Kidney (tissue), 22 donors: ENCODE data around the gene ATAD5. TPM values are rescaled to one million over a fixed set of nuclear protein-coding genes. Genes with fewer than 3 reads are reported as not detected.

Experiments
- DNase-seq, 5 donors: peaks; one replicate each; pipeline ENCODE4 v3.0.0-alpha.2; 2013 to 2020
- FAIRE-seq: peaks from 2 replicates; lab custom pipeline; 2012; peaks lifted over from hg19 to GRCh38; lab: Jason Lieb, UNC
- H3K27ac ChIP-seq, 2 donors: one replicate each; pipeline ENCODE4 v1.7.0; 2013; ENCODE audit warnings: low read depth in 2 of 2, low read length in 2 of 2, inconsistent platforms in 1 of 2
- H3K27me3 ChIP-seq: one replicate; pipeline ENCODE4 v1.7.1; 2013; ENCODE audit warnings: low read length, inconsistent platforms; ENCODE audit not compliant: control insufficient read depth, insufficient read depth
- H3K36me3 ChIP-seq, 3 donors: one replicate each; pipeline versions ENCODE4 v1.7.0 to v1.7.1; 2013; ENCODE audit warnings: low read length in 3 of 3, control low read depth in 1 of 3, inconsistent platforms in 1 of 3; ENCODE audit not compliant: insufficient read depth in 3 of 3, control insufficient read depth in 2 of 3
- H3K4me1 ChIP-seq, 3 donors: one replicate each; pipeline versions ENCODE4 v1.7.0 to v1.7.1; 2013; ENCODE audit warnings: low read length in 3 of 3, inconsistent platforms in 1 of 3, low read depth in 1 of 3; ENCODE audit not compliant: control insufficient read depth in 2 of 3, insufficient read depth in 2 of 3
- H3K4me3 ChIP-seq, 3 donors: one replicate each; pipeline versions ENCODE4 v1.7.0 to v1.8.1; 2013; ENCODE audit warnings: low read length in 3 of 3, control low read depth in 1 of 3, inconsistent platforms in 1 of 3
- H3K9ac ChIP-seq, 3 donors: one replicate each; pipeline versions ENCODE4 v1.7.0 to v1.7.1; 2013; ENCODE audit warnings: low read length in 3 of 3, control low read depth in 1 of 3, inconsistent platforms in 1 of 3
- H3K9me3 ChIP-seq, 3 donors: one replicate each; pipeline versions ENCODE4 v1.7.0 to v1.7.1; 2013; ENCODE audit warnings: low read length in 3 of 3, control low read depth in 1 of 3, inconsistent platforms in 1 of 3; ENCODE audit not compliant: control insufficient read depth in 2 of 3, insufficient read depth in 1 of 3
- CTCF ChIP-seq: IDR thresholded peaks from 3 replicates; pipeline ENCODE4 v1.5.1; 2012; ENCODE audit warnings: mild to moderate bottlenecking, moderate library complexity, borderline replicate concordance; ENCODE audit not compliant: insufficient read depth; ENCODE audit errors: extremely low read depth
- intact Hi-C: fragments of 100-400 bp; cut with DNase I; formaldehyde crosslinking; loops from one replicate; pipeline ENCODE4 v1.11.1; 2022
- long read RNA-seq, 10 donors: library from polyadenylated mRNA in 1 of 10; unstranded in 1 of 10; transcript quantifications; one replicate each; pipeline ENCODE4 v2.0.0 and lab custom pipeline, GENCODE V29; 2021 to 2026
- polyA plus RNA-seq: library from polyadenylated mRNA; stranded (reverse); fragments of 350-450 nt; fragmentation: Illumina TruSeq; extraction: RNeasy Lipid Tissue Mini Kit (QIAGEN cat#74804); gene quantifications from one replicate; pipeline ENCODE4 v1.2.3, GENCODE V29; 2014; ENCODE audit warnings: low read depth, low replicate concordance; ENCODE audit not compliant: insufficient read depth
- total RNA-seq: library from RNA; stranded (reverse); fragmentation: NEBNext Ultra II Directional; extraction: Animal tissue kit (Norgen Biotek cat#: 25700); gene quantifications from one replicate; pipeline ENCODE4 v1.2.1, GENCODE V29; 2021
- donor health status: control.
- donor health status: control.
- donor health status: control.
- donor health status: control.
- donor health status: control.
- donor health status: DM: yes; HTN: yes; CAD: no.
- donor health status: Normal renal cell carcinoma (clear cell type).

ATAD5 gene
- total RNA-seq = 1.7 TPM
- polyA plus RNA-seq = 0.19 TPM
- long read RNA-seq, donor 1 = 0 reads
- long read RNA-seq, donor 2, partial matches to known transcripts = 5 of 11 reads
- long read RNA-seq, donor 2, other reads (novel, unspliced or antisense) = 6 of 11 reads
- long read RNA-seq, donor 3, partial matches to known transcripts = 5 of 11 reads
- long read RNA-seq, donor 3, other reads (novel, unspliced or antisense) = 6 of 11 reads
- long read RNA-seq, donor 4 = 0 reads
- long read RNA-seq, donor 5 = 0 reads
- long read RNA-seq, donor 6, partial matches to known transcripts = 0 of 12 reads
- long read RNA-seq, donor 6, other reads (novel, unspliced or antisense) = 12 of 12 reads
- long read RNA-seq, donor 7, partial matches to known transcripts = 2 of 3 reads
- long read RNA-seq, donor 7, other reads (novel, unspliced or antisense) = 1 of 3 reads
- long read RNA-seq, donor 8, partial matches to known transcripts = 0 of 6 reads
- long read RNA-seq, donor 8, other reads (novel, unspliced or antisense) = 6 of 6 reads
- long read RNA-seq, donor 9 = 0 reads
- long read RNA-seq, donor 10, partial matches to known transcripts = 6 of 16 reads
- long read RNA-seq, donor 10, other reads (novel, unspliced or antisense) = 10 of 16 reads

GRCh38 chr17:30831663-30832437 lies at the start of gene ATAD5:
TSS of gene ATAD5 (plus strand) at chr17:30831966. CDS start at chr17:30832348, 382 bp downstream.
- TF ChIP-seq CTCF = no peak
- H3K36me3 ChIP-seq = no peaks in the 10 kb centered on the region
- peaks cover 3 to 8% (median 4%) of the 10 kb centered on the region in 3 donors for H3K4me1 ChIP-seq
- H3K27me3 ChIP-seq = no peaks in the 10 kb centered on the region
- peak within 1 kb of the TSS; percentile 64 to 94 (median 87) for H3K4me3 ChIP-seq
- FAIRE-seq (no peak), DNase-seq (peak; percentile 92 to 97 (median 95))
- H3K27ac ChIP-seq = no peak within 1 kb of the TSS
- intact Hi-C loops = no loop called here
- H3K9ac ChIP-seq = peak within 1 kb of the TSS; percentile 61 to 90 (median 67)
- no peaks in the 10 kb centered on the region for H3K9me3 ChIP-seq

GRCh38 chr17:30782206-30782605 lies 49.6 kb upstream of the ATAD5 start:
- DNase-seq = no peak
- TF ChIP-seq CTCF = no peak
- H3K9me3 ChIP-seq = no peaks in the 10 kb centered on the region
- FAIRE-seq = no peak
- H3K27me3 ChIP-seq = no peaks in the 10 kb centered on the region
- H3K36me3 ChIP-seq = peaks cover 0 to 9% (median 3%) of the 10 kb centered on the region in 3 donors
- H3K9ac ChIP-seq = no peak overlapping the region
- H3K4me1 ChIP-seq = no peaks in the 10 kb centered on the region
- H3K27ac ChIP-seq = no peak overlapping the region
- H3K4me3 ChIP-seq = no peak overlapping the region
- intact Hi-C loops = no loop called here

GRCh38 chr17:30788918-30789317 lies 42.8 kb upstream of the ATAD5 start:
- Histone ChIP-seq H3K27me3 (no peaks in the 10 kb centered on the region), H3K4me1 (peaks cover 0 to 2% (median 0%) of the 10 kb centered on the region in 3 donors), H3K9ac (no peak overlapping the region), H3K4me3 (no peak overlapping the region), H3K27ac (no peak overlapping the region), H3K36me3 (peaks cover 3 to 10% (median 8%) of the 10 kb centered on the region in 3 donors), H3K9me3 (no peaks in the 10 kb centered on the region)
- FAIRE-seq (no peak), DNase-seq (no peak)
- intact Hi-C loops = no loop called here
- TF ChIP-seq CTCF = no peak
